GM18517 (cell line): Measurements from ENCODE around the gene CCDC71.

Experiments
- ATAC-seq: cut with Tn5 transposase; IDR thresholded peaks from one replicate; pipeline ENCODE4 v1.9.1; 2021; ENCODE audit warnings: mild to moderate bottlenecking, moderate library complexity; ENCODE audit not compliant: unreplicated experiment

CCDC71 gene

GRCh38 chr3:49132437-49133225 lies 33.5 kb downstream of the CCDC71 start, which contains the start of gene LAMB2:
LAMB2 (minus strand) TSS chr3:49133050; CDS start chr3:49132867, 183 bp downstream.
- ATAC-seq = no peak

- no peak for ATAC-seq
These were observed 34.1 kb downstream of the CCDC71 start for GRCh38 chr3:49132073-49132436.

DNA sequence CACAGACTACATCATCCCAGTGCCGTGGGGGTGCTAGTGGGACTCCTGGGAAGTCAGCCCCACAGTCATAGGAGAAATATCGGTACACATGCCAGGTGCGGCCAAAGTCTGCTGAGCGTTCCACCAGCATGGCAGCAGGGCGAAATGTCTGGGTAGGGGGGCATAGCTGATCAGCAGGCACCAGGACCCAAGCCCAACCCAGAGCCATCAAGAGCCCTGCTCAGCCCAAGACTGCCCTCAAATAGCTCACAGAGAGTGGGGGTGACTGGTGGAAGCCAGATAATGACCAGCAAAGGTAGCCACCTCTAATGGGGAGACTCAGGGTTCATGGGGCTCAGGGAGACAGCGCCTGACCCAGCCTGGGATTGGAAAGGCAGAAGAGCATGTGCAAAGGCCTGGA lies 34.6 kb downstream of the CCDC71 start:
- no peak for ATAC-seq

GRCh38 chr3:49131040-49131439 lies 35.1 kb downstream of the CCDC71 start:
- ATAC-seq = no peak

GRCh38 chr3:49124991-49125670 lies 41.0 kb downstream of the CCDC71 start:
- ATAC-seq = no peak

- no peak for ATAC-seq
These were observed 41.9 kb downstream of the CCDC71 start for GRCh38 chr3:49124203-49124602.

DNA sequence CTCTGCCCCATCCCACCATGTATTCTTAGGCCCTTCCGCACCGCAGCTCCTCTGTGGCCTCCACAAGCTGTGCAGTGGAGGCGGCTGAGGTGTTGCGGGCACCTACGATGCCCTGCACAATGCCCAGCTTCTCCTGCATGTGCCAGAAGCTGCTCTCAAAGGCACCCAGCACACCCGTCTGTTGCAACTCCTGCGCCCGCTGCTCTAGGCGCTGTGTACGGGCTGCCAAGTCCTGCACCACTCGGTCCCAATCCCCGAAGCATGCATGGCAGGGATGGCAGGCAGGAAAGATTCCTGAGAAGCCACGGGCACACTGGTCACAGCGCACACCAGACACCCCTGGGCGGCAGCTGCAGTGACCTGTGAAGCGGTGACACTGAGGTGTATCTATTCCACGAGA lies 42.4 kb downstream of the CCDC71 start:
- no peak for ATAC-seq

DNA sequence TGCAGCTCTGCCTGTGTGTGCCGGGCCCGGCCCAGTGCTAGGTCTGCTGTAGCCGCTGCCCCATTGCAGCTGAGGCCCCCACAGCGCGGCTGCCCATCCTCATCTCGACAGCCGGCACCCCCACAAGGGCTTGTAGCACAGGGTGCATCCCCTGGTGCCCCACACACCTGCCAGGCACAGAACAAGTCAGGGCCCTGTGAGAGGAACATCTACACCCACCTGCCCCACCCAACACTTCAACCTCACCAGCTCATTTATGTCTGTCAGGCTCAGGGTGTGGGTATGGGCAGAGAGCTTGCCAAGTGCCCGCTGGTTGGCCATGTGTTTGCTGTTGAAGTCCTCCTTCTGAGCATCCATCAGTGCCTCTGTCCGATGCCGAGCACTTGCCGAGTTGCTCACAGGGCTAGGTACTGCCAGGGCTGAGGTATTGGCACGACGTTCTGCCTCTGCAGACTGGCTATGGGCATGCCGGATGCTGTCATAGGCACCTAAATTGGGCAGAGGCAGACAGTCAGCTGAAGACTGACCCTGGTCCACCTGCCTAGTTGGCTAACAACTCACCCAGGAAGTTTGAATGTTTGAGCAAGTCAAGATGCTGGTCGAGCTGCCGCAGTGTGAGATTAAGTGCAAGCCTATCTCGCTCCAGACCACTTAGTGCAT lies 43.1 kb downstream of the CCDC71 start:
- ATAC-seq = no peak

DNA sequence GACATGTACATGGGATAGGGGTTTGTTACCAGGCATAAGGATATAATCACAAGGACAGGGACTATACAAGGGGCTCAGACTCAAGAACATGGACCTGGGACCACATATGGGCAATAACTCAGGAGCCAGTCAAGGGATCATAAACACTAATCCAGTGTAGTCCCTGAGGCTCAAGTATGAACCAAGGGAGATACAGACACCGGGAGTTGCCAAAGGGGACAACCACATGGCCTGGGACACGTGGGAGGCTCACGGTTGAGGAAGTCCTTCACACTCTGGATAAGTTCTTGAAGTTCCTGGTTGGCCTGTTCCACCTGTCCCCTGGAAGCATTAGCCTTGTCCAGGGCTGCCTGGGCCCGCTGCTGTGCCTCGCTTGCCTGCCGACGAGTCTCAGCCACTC lies 43.7 kb downstream of the CCDC71 start:
- ATAC-seq = no peak

DNA sequence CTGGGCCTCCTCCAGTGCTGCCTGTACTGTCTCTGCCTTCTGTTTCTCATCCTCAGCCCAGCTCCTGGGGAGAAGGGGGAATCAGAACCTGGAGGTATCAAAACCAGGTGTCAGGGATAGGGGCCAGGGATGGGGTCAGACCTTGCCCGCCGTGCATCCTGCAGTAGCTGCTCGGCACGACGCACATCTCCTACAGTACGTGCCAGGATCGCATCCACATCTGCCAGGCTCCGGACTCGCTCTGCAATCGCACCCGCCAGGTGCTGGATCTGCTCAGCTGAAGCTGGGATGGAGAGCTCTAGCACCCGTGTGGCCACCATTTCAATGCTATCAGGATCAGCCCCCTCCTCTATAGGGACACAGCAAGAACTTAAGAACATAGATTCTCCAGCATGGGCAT lies 44.1 kb downstream of the CCDC71 start:
- ATAC-seq = no peak

DNA sequence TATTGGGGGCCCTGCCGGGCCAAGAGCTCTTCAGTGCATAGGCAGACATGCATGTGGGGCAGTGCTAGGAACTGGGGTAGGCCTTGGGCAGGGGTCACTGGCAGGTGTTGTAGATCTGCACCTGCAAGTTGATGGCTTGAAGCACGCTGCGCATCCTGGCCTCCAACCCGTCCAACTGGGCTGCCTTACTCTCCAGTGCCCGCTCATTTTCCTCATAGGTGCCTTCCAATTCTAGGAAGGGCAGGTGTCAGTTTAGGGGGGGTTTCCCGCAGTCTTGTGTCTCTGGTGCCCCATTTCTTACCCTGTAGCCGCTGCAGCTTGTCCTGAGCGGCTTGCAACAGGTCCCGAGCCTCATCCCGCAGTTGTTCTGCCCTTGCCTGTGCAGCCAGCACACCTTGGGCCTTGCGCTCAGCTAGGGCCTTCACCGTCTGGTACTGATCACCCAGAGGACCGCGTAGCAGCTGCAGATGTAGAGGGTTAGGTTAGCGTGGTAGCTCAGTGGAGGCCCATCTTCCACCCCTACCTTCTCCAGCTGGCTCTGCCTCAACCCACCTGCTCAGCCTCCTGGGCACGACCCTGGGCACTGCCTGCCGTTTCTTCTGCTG lies 44.9 kb downstream of the CCDC71 start:
- no peak for ATAC-seq

DNA sequence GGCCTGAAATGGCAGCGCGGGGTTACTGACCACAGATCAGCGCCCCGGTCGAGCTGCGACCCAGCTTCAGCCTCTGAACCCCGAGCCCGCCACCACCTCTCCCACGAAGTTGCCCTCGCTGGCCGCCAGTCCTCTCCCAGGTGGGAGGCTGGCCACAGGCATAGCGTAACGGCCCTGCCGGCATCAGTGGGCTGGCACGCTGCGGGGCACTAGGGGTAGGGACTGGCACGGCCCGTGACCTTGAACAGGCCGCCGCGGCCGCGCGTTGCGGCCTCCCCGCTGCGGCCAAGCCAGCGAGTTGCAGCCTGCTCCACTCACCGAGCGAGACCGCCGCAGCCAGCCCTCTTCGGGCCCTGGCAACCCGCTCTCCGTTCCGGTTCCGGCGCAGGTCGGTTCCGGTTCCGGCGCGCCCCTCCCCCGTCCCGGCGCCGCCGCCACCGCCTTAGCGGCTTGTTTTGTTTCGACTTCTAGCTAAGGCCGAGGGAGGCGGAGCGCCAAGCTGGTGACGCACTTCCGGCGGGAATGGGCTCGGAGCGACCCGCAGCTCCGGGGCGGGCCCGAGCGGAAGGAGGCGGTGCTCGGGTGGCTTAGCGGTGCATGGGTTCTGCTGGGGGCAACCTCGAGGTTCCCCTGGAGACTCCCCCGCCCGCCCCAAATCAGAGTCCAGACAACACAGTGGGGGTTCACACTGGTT lies 45.5 kb downstream of the CCDC71 start, which contains the start of gene USP19:
Gene USP19, minus strand, starts transcription at position 386 of the 694 bp plus-strand sequence. CDS start 1,678 bp downstream, outside the sequence.
- ATAC-seq = peak; percentile 85

- no peak for ATAC-seq
These were observed 46.1 kb downstream of the CCDC71 start for GRCh38 chr3:49120096-49120437.

DNA sequence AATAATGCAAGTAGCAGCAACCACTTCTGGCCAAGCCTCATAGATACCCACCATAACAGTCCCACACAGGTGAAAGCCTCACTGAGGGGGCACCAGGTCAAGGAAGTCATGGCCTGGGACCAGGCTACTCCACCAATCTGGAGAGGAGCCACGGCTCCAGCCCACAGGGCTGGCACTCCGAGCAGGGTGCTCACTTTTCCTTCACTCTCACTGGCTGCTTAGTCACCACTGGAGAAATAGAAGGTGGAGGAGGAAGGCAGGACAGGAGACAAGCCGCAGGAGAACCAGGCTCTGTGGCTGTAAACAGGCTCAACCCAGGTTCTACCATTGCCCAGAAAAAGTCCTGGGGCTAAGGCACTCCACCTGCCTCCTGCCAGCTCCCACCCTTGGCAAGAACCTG lies 46.7 kb downstream of the CCDC71 start:
- ATAC-seq = no peak

DNA sequence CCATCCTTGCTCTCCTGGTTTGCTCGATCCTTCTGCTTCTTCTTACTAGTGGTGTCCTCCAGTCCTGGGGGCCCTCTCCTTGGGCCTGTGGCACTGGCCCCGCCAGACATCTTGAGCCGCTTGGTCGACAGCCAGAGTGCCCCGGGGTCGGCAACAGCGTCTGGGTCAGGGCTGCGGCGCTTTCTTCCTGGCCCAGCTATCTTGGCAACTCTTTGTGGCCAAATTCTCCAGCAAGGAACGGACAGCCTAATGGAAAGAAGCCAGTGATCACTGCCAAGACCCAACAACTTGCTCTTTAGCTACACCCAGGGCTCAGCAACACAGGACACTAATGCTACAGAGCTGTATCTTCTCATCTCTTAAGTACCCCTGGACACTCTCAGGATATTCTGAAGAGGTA lies 47.1 kb downstream of the CCDC71 start:
- ATAC-seq = no peak
